Fibroblast of skin of left biceps (primary cell): ENCODE data around the gene BRCA2.

Experiments
- DNase-seq, 2 experiments: peaks; one replicate each; pipeline ENCODE4 v3.0.0-alpha.2; 2013; ENCODE audit warnings: low read depth in 2 of 2

BRCA2 gene

DNA sequence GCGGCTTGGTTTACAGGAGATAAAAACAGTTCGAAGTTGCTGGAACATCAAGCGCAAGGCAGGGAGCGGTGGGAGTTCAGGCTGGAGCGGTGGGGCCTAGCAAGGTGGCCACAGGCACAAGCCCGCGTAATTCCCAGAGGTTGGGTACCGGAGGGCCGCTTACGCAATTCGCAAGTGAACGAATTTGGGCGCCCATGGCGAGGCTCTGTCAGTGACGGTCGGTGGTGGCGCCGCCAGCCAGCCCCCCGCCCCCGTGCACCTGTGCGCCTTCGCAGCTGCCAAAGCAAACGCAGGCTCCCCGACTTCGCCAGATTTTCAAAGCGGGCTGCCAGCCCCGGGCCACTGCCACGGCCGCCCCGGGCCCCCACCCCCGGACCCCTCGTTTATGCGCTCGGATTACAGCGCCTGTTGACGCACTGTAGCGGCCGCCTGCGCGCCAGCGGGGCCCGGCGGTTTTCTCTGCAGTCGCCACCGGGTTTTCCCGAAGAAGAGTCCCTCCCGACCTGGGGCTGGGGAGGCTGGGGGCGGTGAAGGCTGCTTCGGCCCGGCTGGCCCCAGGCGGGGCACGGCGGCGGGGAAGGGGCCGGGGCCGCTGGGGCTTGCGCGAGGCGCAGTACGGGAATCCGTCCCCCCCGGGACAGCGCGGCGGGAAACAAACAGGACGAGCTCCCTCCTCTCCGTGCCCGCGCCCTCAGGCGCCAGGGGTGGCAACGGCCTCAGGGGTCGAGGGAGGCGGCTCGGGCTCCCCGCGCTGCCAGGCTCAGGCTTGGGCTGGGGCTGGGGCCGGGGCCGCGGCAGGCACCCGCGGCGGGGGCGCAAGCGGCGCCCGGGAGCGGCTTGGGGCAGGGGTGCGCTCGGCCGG lies 111.9 kb downstream of the BRCA2 start:
- DNase-seq, result no peak

DNA sequence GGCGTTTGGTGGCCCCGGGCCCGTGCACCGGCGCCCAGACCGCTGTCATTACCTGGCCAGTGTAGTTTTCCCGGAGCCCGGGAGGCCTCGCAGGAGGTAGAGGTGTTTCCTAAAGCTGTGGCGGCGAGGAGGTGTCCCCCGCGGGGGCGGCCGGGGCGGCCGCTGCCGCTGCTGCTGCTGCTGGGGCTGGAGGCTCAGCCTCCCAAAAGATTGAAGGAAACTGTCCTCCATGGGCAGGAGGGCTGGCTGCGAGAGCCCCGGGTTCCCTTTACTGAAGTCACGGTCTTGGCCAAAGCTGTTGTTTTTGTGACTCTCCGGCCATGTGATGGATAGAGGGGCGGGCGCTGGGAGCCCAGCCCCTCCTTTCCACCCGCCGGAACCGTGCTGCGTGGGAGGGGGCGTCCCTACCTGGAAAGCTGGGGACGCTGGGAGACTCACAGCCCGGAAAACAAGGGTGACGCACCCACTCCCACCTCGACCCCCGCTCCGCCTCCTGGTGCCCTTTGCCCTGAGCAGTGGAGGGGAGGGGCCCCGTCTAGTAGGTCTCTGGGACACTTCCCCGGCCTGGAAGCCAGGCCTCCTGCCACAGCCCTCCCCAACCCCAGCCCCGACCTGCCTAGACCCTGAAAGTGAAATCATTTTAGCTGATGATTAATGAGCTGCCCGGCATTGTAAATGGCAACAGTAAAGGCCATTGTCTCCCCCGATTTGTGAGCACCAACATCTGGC lies 112.7 kb downstream of the BRCA2 start, which contains the start of gene N4BP2L1:
TSS of gene N4BP2L1 (minus strand) at position 279 of the 729 bp plus-strand sequence. CDS start at position 231, 48 bp downstream.
- no peak for DNase-seq

DNA sequence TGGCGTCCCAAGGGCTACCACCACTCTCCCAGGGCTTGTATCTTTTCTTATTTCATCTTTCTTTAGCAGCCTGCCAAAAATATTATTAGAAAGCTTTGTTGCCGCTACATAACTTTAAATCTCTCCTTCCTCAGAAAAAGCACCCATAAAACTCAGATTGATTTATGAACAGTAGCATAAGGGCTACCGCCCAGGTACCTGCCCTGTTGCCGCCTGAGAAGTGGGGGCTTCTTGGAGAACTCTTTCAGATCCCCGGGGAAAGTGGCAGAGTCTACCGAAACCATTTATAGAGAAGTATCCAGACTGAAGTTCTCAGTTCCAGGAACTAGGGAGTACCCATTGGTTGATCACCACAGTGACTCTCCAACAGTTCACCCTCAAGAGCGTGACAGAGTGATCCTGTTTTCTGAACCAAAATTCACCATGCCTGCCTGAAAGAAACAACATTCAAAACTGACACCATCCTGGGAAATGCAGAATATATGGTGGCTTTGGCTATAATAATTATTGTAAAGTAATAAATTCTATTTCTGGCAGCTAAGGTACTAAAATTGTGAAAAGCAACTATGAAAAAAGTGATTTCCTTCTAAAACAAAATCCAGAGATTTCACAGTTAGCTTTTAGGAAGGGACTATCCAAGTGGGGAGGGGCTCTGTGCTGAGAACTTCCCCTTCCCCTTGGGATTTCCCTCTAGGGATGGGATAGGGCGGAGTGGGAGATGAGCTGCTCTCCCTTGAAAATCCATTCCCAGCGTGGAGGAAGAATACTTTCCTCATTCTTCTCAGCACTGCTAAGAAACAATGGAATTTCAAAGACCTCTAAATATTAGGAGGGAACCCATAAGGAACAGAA lies 113.5 kb downstream of the BRCA2 start:
- no peak for DNase-seq

DNA sequence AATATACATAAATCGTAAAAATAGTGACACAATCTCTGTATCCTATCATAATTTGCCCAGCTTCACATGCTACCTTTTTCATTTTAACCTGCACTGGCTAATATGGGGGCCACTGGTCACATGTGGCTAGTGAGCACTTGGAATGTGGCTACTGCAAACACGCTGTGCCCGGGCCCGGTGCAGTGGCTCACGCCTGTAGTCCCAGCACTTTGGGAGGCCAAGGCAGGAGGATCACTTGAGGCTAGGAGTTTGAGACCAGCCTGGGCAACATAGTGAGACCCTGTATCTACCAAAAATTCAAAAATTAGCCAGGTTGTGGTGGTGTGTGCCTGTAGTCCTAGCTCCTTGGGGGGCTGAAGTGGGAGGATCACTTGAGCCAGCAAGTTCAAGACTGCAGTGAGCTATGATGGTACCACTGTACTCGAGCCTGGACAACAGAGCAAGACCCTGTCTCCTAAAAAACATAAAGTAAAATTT lies 114.2 kb downstream of the BRCA2 start:
- DNase-seq, result no peak

DNA sequence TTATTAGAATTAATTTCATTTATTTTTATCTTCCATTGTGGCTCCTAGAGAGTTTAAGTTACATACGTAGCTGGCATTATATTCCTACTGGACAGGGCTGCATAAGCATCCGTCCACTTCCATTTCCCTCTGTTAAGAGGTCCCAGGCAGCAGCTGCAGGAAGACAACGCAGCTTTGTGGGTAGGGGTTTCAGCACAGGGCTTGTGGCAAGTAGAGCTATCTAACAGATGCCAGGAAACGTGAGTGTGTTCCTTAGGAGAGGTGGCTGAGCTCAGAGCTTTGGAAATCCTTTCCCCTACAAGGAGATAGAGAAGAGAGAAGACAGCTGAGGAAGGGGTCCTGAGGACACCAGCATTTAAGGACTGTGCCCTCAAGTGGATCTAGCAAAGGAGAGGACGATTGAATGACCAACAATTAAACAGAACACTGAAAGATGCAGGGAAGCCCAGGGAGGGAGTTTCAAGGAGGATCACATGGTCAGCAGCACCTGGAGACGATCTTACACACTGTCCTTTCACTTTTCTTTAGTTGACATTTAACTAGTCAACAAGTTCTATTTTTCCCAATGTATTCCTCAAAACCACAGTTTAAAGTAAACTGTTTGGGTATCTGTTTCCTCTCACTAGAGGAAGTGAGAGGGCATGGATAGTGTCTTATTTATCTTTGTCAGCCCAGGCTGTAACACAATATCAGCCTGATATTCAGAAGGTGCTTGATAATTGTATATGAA lies 114.9 kb downstream of the BRCA2 start:
- DNase-seq, result no peak

DNA sequence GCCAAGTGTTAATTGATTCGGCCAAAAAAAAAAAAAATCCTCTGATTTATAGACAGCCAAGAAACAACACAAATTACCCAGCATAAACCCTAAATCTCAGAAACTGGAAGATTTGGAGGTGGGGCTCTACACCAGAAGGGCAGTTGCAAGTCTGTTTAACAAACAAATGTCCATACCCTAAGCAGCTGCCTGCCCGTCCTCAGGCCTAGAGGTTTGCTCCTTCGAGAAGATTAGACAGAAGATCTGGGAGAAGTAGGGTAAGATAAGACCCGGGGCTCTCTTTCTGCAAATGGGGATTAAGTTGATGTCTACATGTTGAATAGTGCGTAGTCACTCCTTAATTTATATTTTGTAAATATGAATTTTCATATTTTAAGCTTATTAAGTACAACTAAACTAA lies 116.1 kb downstream of the BRCA2 start:
- no peak for DNase-seq

DNA sequence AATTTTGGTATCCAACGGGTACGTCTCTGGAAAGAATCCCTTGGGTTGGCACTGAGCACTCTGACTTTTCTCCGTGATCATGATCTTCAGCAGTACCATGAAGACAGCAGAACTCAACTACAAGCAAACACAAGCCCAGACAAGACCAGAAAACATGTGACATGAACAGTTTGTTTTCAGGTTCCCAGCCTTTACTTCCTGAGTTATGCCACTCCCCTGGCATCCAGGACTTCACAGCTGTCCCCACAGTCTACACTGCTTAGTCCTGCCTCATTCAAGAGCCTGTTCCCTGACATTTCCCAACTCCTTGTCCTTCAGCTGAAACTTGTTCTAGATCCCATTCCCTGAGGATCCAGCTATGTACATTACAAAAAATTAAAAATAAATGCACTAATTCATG lies 117.5 kb downstream of the BRCA2 start:
- no peak for DNase-seq

DNA sequence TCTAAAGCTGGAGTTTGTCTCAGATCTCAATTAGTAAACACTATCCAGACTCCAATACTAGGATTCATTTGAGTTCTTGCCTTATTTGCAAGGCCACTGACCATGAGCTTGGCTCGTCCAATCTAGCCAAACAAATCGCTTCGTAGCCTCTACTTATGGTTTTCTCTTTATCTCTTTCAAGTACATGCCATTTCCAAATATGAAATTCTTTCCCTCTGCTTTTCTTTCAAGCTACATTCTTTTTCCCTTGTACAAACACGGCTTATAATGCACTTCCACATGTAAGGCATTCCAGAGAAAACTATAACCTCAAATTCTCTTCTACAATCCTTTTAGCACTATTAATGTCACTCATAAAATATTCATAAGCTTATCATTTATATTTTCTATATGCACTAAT lies 123.6 kb downstream of the BRCA2 start:
- no peak for DNase-seq

DNA sequence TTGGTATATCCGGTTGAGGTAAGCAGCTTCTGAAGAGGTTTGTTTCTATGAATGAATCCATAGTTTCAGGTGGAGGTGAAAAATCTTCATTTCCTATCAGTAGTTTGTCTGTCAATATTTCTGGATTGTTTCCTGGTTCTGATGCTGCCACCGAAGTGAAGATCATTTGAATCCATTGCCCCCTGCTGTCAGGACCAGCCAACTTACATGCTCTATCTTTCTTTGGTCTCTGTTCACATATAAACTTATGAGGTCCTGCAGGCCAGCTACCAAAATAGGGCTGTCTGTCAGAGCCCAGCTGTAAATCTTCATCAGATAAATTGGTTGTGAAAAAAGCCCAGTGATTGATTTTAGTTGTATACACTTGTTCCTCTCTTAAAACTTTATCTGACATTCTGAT lies 127.8 kb downstream of the BRCA2 start:
- no peak for DNase-seq

DNA sequence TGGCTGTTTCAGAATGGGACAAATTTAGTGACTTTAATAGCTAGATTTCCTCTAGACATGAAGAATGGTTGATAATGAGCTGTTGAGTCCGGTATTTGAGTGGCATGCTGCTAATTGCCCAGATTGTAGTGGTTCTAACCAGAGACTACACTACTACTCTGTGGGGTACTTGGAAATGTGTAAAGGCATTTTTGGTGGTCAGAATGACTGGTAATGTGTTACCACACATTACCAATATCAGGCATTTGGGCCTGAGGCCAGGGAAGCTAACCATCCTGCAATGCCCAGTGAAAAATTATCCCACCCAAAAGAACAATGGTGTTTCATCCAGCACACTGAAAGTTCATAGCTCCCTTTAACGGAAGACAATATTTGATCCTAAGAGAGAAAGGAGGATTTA lies 130.2 kb downstream of the BRCA2 start:
- DNase-seq, result no peak

DNA sequence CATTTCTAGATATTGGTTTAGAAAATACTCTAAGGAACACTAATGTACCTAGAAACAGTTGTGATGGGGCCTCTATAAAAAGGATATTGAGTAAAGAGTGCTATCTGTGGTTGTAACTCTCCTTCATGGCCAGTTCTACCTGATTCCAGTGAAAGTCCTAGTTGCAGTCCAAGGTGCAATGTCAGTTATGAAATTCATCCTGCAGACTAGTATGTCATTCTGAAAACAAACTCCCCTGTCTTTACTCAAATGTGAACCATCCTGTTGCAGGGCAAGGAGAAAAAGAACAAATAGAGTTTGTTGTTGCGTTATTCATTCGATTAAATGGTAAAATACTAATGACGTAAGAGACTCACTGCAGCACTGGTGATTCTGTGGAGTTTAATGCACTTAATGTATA lies 130.9 kb downstream of the BRCA2 start:
- DNase-seq, result no peak

DNA sequence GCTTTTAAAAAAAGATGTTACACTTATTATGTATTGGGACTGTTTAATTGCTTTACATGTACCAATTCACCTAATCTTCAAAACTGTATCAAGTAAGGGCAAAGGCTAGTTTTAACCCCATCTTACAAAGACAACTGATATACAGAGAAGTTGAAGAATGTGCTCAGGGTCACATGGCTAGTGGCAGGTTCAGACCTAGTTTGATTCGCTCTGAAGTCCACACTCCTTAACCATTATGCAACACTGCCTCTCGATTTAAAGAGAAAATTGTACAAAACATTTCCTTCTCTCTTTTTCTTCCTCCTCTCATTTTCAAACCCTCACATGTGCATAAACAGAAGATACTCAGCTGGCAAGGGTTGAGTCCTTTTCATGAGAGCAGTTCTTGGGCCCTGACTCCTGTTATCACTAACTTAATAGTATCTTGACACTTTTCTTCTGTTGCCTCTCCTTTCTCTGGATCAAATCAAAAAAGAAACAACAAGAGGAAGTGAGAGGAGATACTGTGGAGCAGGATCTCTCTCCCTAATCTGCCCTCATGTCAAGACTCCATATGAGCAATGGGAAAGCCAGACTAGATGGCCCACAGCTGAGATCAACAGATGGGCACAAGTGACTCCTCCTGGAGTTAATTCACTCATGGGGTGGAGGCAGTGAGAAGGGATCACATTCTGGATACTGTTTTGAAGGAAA lies 131.6 kb downstream of the BRCA2 start:
- no peak for DNase-seq

DNA sequence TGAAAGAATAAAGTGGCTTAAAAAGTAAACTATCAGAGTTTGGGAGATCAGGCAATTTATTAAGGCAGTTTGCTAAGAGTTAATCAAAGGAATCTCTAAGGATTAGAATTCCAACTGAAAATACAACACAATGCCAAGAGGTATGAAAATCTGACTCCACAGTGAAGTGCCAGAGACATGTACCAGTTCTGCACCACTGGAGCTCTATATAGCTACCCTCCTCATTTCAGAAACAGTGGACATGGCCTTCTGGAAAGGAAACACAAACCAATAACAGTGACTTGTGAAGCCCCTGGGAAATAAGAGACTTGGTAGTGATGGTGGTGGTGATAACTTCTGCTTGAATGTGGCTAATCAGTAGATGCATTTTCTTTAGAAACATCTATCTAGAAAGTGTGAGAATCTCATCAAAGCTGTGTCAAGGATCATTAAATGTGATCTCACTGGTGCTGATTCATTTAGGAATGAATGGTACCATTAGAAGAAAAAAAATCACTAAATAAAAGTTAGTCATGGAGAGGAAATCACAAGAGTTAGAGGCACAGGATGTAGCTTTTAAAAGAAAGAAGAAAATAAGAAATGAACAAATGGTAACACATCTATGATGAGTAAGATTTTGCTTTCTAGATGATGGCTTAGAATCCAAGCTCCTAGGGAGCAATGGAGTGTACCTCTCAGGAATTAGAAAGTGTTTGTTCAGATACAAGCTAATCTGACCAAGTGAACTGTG lies 132.8 kb downstream of the BRCA2 start:
- no peak for DNase-seq

DNA sequence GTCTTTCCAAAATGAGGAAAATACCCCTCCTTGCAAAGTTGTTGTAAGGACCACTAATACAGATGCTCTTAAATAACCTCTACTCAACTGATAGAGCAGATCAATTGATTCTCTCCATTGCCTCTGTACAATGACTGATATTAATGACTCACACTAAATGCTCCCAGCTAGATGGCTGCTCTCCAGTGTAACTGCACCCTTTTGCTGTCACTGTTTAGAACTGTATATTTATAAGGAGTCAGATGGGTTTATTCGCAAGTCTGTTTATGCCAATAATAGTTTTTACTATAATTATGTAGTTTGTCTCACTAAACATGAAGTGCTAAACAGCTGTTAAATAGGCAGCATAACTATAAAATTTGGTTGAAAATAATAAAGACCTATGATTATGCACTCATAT lies 133.7 kb downstream of the BRCA2 start:
- no peak for DNase-seq
